GM10248 (cell line): Measurements from ENCODE around the gene SKOR1.

Source experiments
- CTCF ChIA-PET: fragments of 300-600 bp; sonication (Branson Sonifier 250); formaldehyde crosslinking; extraction: SDS; loops from one replicate; lab custom pipeline; 2021; ENCODE audit warnings: antibody characterized with exemption; lab: Yijun Ruan, JAX
- POLR2A ChIA-PET: fragments of 350-650 bp; sonication (Branson Sonifier 250); formaldehyde crosslinking; extraction: SDS; loops from one replicate; lab custom pipeline; 2020; ENCODE audit warnings: antibody characterized with exemption; lab: Yijun Ruan, JAX
- DNase-seq: peaks from one replicate; pipeline ENCODE4 v3.0.0; 2012; ENCODE audit errors: extremely low spot score
- CTCF ChIP-seq: IDR thresholded peaks from 2 replicates; pipeline ENCODE4 v1.5.1; 2012; ENCODE audit warnings: mild to moderate bottlenecking, low read depth; ENCODE audit errors: extremely low read depth, missing control alignments, control extremely low read depth

Gene SKOR1

GRCh38 chr15:67831363-67831762, 6.1 kb downstream of the SKOR1 start:
- CTCF ChIA-PET = interaction anchor here (2.7 kb wide), 1 partner anchor 374 kb away, joined by 22 read pairs; no protein-coding TSS in a partner anchor

GRCh38 chr15:67832031-67832551, 6.8 kb downstream of the SKOR1 start:
- ChIA-PET POLR2A (no interaction called here), CTCF (interaction anchor here (0.7 to 2.7 kb wide), 2 partner anchors 330 to 375 kb away, joined by 3 to 22 read pairs; no protein-coding TSS in a partner anchor)
- TF ChIP-seq CTCF = peak; percentile 27
- DNase-seq = no peak

More at GRCh38 chr15:67831363-67831762, 6.1 kb downstream of the SKOR1 start:
- DNase-seq = no peak
- POLR2A ChIA-PET = no interaction called here
- no peak for TF ChIP-seq CTCF

- no peak for DNase-seq
- POLR2A ChIA-PET = no interaction called here
- TF ChIP-seq CTCF = no peak
- CTCF ChIA-PET = interaction anchor here (2.7 kb wide), 1 partner anchor 376 kb away, joined by 22 read pairs; no protein-coding TSS in a partner anchor
Observed at GRCh38 chr15:67832897-67833709, 7.8 kb downstream of the SKOR1 start.

GRCh38 chr15:67833710-67834511, 8.6 kb downstream of the SKOR1 start:
- CTCF ChIA-PET = interaction anchor here (0.8 kb wide), 1 partner anchor 342 kb away, joined by 3 read pairs; no protein-coding TSS in a partner anchor
- peak; percentile 76 for TF ChIP-seq CTCF
- peak; percentile 76 for DNase-seq
- POLR2A ChIA-PET = no interaction called here

- ChIA-PET CTCF (interaction anchor here (0.8 to 4.9 kb wide), 9 partner anchors 14 to 888 kb away, joined by 3 to 61 read pairs (median 3); partner anchors contain the start of gene FEM1B), POLR2A (no interaction called here)
- DNase-seq = no peak
Observed at GRCh38 chr15:67834581-67835296, 9.4 kb downstream of the SKOR1 start.

More at GRCh38 chr15:67834581-67835296, 9.4 kb downstream of the SKOR1 start:
- TF ChIP-seq CTCF = no peak
